Loucy (cell line): ENCODE measurements around the gene KRR1.

Source experiments
- CTCF ChIP-seq: fragments of 200-600 bp; sonication (generic); conservative IDR thresholded peaks from 2 replicates; pipeline ENCODE4 v1.5.1; 2014; ENCODE audit warnings: mild to moderate bottlenecking, antibody characterized with exemption, low read length
- EZH2phosphoT487 ChIP-seq: fragments of 200-600 bp; IDR thresholded peaks from 2 replicates; pipeline ENCODE4 v1.6.1; 2018; ENCODE audit warnings: antibody characterized with exemption, mild to moderate bottlenecking, moderate library complexity, borderline replicate concordance

- TF ChIP-seq CTCF (no peak), EZH2phosphoT487 (no peak)
These were observed 31.4 kb downstream of the KRR1 start for GRCh38 chr12:75479963-75480461.
